Caco-2 (cell line): Measurements from ENCODE around the gene GFM2. TPM values are rescaled to one million over a fixed set of nuclear protein-coding genes. Genes with fewer than 3 reads are reported as not detected.

Source experiments
- BruUV-seq: library from RNA; stranded (reverse); fragments of 400-500 nt; replicated peaks from 2 replicates; lab custom pipeline; 2021; lab: Mats Ljungman, UMichigan
- CTCF ChIA-PET: fragments of 300-600 bp; sonication (Branson Sonifier 250); formaldehyde crosslinking; loops from one replicate; lab custom pipeline; 2022; ENCODE audit warnings: antibody characterized with exemption; lab: Charles Lee
- POLR2A ChIA-PET: fragments of 300-600 bp; sonication (Branson Sonifier 250); formaldehyde crosslinking; loops from one replicate; lab custom pipeline; 2022; ENCODE audit warnings: antibody characterized with exemption; lab: Charles Lee
- DNase-seq, 2 experiments: peaks; one replicate each; pipeline versions ENCODE4 v3.0.0 to v3.0.0-alpha.2; 2020 to 2022
- H3K27me3 ChIP-seq: replicated peaks from 2 replicates; pipeline ENCODE4 v1.6.0; 2011; ENCODE audit warnings: low read length; ENCODE audit not compliant: control insufficient read depth, insufficient read depth
- H3K36me3 ChIP-seq: 2 replicates; pipeline ENCODE4 v1.5.1; 2011; ENCODE audit warnings: low read length; ENCODE audit not compliant: control insufficient read depth, insufficient read depth
- H3K4me1 ChIP-seq: fragments of 250-450 bp; sonication (Bioruptor Pico); 2 replicates; pipeline ENCODE4 v1.5.1; 2020; ENCODE audit warnings: mild to moderate bottlenecking
- H3K4me3 ChIP-seq: 2 replicates; pipeline ENCODE4 v1.5.1; 2011; ENCODE audit warnings: low read depth, mild to moderate bottlenecking, control low read depth, low read length
- H3K9me3 ChIP-seq: fragments of 250-450 bp; sonication (Bioruptor Pico); 2 replicates; pipeline ENCODE4 v1.5.1; 2020; ENCODE audit warnings: mild to moderate bottlenecking, moderate library complexity
- H3K27ac Mint-ChIP-seq: one replicate; pipeline ENCODE4 v1.8.0; 2022; ENCODE audit warnings: mixed read lengths; ENCODE audit not compliant: unreplicated experiment
- H3K27me3 Mint-ChIP-seq: one replicate; pipeline ENCODE4 v1.8.0; 2022; ENCODE audit warnings: mixed read lengths; ENCODE audit not compliant: insufficient read depth, unreplicated experiment
- H3K36me3 Mint-ChIP-seq: one replicate; pipeline ENCODE4 v1.8.0; 2022; ENCODE audit warnings: mild to moderate bottlenecking, mixed read lengths; ENCODE audit not compliant: insufficient read depth, unreplicated experiment
- H3K4me1 Mint-ChIP-seq: one replicate; pipeline ENCODE4 v1.8.0; 2022; ENCODE audit warnings: low read depth, mixed read lengths; ENCODE audit not compliant: unreplicated experiment
- H3K4me3 Mint-ChIP-seq: one replicate; pipeline ENCODE4 v1.8.0; 2022; ENCODE audit warnings: mild to moderate bottlenecking, moderate library complexity, mixed read lengths; ENCODE audit not compliant: unreplicated experiment
- H3K9me3 Mint-ChIP-seq: one replicate; pipeline ENCODE4 v1.8.0; 2022; ENCODE audit warnings: mixed read lengths; ENCODE audit not compliant: unreplicated experiment
- CTCF ChIP-seq, 2 experiments: fragments of 200-600 bp in 1 of 2; IDR thresholded peaks; 1 replicate in 1 of 2; 2 replicates in 1 of 2; pipeline versions ENCODE4 v1.5.1 to v1.8.0; 2011 to 2022; ENCODE audit warnings: antibody characterized with exemption in 1 of 2, control low read depth in 1 of 2, inconsistent platforms in 1 of 2, low read depth in 1 of 2, low read length in 1 of 2, mild to moderate bottlenecking in 1 of 2, moderate library complexity in 1 of 2; ENCODE audit not compliant: insufficient read depth in 1 of 2, severe bottlenecking in 1 of 2, unreplicated experiment in 1 of 2
- intact Hi-C: fragments of 100-400 bp; cut with micrococcal nuclease; formaldehyde crosslinking; loops from one replicate; pipeline ENCODE4 v1.10.0; 2022; ENCODE audit not compliant: unreplicated experiment
- total RNA-seq: library from RNA; stranded (reverse); gene quantifications from 2 replicates; pipeline ENCODE4 v1.2.3, GENCODE V29; 2022

The GFM2 gene
- total RNA-seq, 1 experiment from 2014 or later: 43.6 TPM

DNA sequence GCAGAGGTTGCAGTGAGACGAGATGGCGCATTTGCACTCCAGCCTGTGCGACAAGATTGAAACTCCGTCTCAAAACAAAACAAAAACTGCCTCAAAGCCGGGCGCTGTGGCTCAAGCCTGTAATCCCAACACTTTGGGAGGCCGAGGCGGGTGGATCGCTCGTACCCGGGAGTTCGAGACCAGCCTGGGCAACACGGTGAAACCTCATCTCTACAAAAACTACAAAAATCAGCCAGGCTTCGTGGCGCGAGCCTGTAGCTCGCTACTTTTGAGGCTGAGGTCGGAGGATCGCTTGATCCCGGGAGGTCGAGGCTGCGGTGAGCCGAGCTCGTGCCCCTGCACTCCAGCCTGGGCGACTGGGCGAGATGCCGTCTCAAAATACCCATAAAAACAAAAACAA, 988 bp downstream of the GFM2 start:
- Mint-ChIP-seq H3K36me3 (peaks cover 51% of the 10 kb centered on the region), H3K4me3 (peak overlapping the region; percentile 86), H3K4me1 (peaks cover 23% of the 10 kb centered on the region), H3K27me3 (no peaks in the 10 kb centered on the region), H3K27ac (peak overlapping the region; percentile 97), H3K9me3 (no peaks in the 10 kb centered on the region)
- peaks cover 41% of the 10 kb centered on the region for H3K4me1 ChIP-seq
- H3K4me3 ChIP-seq: peak overlapping the region; percentile 75
- no TSS peak for BruUV-seq
- CTCF ChIA-PET: no interaction called here
- intact Hi-C loops: loop anchor here (1.0 kb wide), 1 partner anchor 499 kb away; no protein-coding TSS in a partner anchor
- no peaks in the 10 kb centered on the region for H3K9me3 ChIP-seq
- no peak for DNase-seq
- POLR2A ChIA-PET: no interaction called here
- no peaks in the 10 kb centered on the region for H3K27me3 ChIP-seq
- no peaks in the 10 kb centered on the region; the same call in 1 of the 2 replicates for H3K36me3 ChIP-seq
- no peak for TF ChIP-seq CTCF (IDR thresholded peaks at IDR 0.05; ENCODE audit: insufficient read depth in 1 of 2, low read depth in 1 of 2, low read length in 1 of 2, severe bottlenecking in 1 of 2, unreplicated experiment in 1 of 2)

- Histone ChIP-seq H3K36me3 (no peaks in the 10 kb centered on the region; the same call in 1 of the 2 replicates), H3K9me3 (no peaks in the 10 kb centered on the region), H3K4me1 (peaks cover 48% of the 10 kb centered on the region), H3K27me3 (no peaks in the 10 kb centered on the region), H3K4me3 (no peak overlapping the region)
- Mint-ChIP-seq H3K27me3 (no peaks in the 10 kb centered on the region), H3K9me3 (no peaks in the 10 kb centered on the region), H3K4me3 (peak overlapping the region; percentile 86), H3K27ac (peak overlapping the region; percentile 53), H3K4me1 (peaks cover 30% of the 10 kb centered on the region), H3K36me3 (peaks cover 51% of the 10 kb centered on the region)
- no peak for TF ChIP-seq CTCF (IDR thresholded peaks at IDR 0.05; ENCODE audit: insufficient read depth in 1 of 2, low read depth in 1 of 2, low read length in 1 of 2, severe bottlenecking in 1 of 2, unreplicated experiment in 1 of 2)
- intact Hi-C loops: no loop called here
- BruUV-seq: no TSS peak
- ChIA-PET CTCF (interaction anchor here (0.7 kb wide), 1 partner anchor 138 kb away, joined by 5 read pairs; no protein-coding TSS in a partner anchor), POLR2A (no interaction called here)
- DNase-seq: peak in 1 of 2 experiments; percentile 6
These were observed 1.7 kb downstream of the GFM2 start for GRCh38 chr5:74765201-74765600.

DNA sequence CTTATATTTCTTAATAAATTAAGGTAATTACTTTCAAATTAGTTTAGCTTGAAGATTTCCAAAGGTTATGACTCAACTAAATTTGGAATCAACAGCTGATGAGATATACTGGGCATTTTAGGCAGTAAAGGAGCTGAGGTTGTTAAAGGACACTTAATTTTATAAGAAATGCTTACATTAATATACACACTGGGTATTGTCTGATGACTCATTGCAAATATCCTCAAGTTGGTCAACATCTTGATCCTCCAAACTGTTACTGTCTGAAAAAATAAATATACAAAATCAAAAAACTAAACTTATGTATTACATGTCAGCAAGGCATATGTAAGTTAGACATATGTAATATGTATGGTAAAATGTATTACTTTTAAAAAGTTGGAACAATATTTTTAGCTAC, 3.4 kb downstream of the GFM2 start:
- Mint-ChIP-seq H3K36me3 (peaks cover 40% of the 10 kb centered on the region), H3K27ac (no peak overlapping the region), H3K4me3 (no peak overlapping the region), H3K9me3 (no peaks in the 10 kb centered on the region), H3K4me1 (peaks cover 31% of the 10 kb centered on the region), H3K27me3 (no peaks in the 10 kb centered on the region)
- no peak for TF ChIP-seq CTCF (IDR thresholded peaks at IDR 0.05; ENCODE audit: insufficient read depth in 1 of 2, low read depth in 1 of 2, low read length in 1 of 2, severe bottlenecking in 1 of 2, unreplicated experiment in 1 of 2)
- ChIA-PET CTCF (no interaction called here), POLR2A (interaction anchor here (0.5 kb wide), 1 partner anchor 189 kb away, joined by 7 read pairs; no protein-coding TSS in a partner anchor)
- intact Hi-C loops: no loop called here
- Histone ChIP-seq H3K36me3 (no peaks in the 10 kb centered on the region; the same call in 1 of the 2 replicates), H3K4me1 (peaks cover 61% of the 10 kb centered on the region), H3K27me3 (no peaks in the 10 kb centered on the region), H3K4me3 (no peak overlapping the region), H3K9me3 (no peaks in the 10 kb centered on the region)
- BruUV-seq: no TSS peak
- no peak for DNase-seq
